SK-N-SH (cell line): ENCODE measurements around the gene AHSP. TPM values are rescaled to one million over a fixed set of nuclear protein-coding genes. Genes with fewer than 3 reads are reported as not detected.
A peak's percentile ranks its signal among the peaks of the same experiment; 100 is the strongest.

Source experiments
- CTCF ChIA-PET: fragments of 300-600, 350-600 bp; formaldehyde crosslinking; extraction: SDS; loops from one replicate; lab custom pipeline; 2021; lab: Yijun Ruan, JAX
- POLR2A ChIA-PET: fragments of 350-600 bp; sonication (Branson Sonifier 250); formaldehyde crosslinking; extraction: SDS; loops from one replicate; lab custom pipeline; 2020; ENCODE audit warnings: antibody characterized with exemption, inconsistent platforms; lab: Yijun Ruan, JAX
- DNase-seq: peaks from one replicate; pipeline ENCODE4 v3.0.0; 2012
- H2AFZ ChIP-seq: fragments of 200-600 bp; sonication (generic); 2 replicates; pipeline ENCODE4 v1.8.1; 2016; ENCODE audit warnings: antibody characterized with exemption, mild to moderate bottlenecking, low read depth
- H3F3A ChIP-seq: fragments of 200-600 bp; sonication (generic); replicated peaks from 2 replicates; pipeline ENCODE3; 2016; ENCODE audit warnings: antibody characterized with exemption, mild to moderate bottlenecking; ENCODE audit not compliant: insufficient read depth
- H3K27ac ChIP-seq, 2 experiments: fragments of 200-500 bp in 1 of 2; fragments of 200-600 bp in 1 of 2; sonication (Bioruptor generic) in 1 of 2; sonication (generic), shearing (Covaris generic) in 1 of 2; 2 replicates each; pipeline versions ENCODE4 v1.5.1 to v1.6.1; 2014 to 2016; ENCODE audit warnings: low read depth in 2 of 2, inconsistent platforms in 1 of 2, low read length in 1 of 2, mild to moderate bottlenecking in 1 of 2, mixed read lengths in 1 of 2
- H3K27me3 ChIP-seq: fragments of 200-600 bp; sonication (generic), shearing (Covaris generic); 2 replicates; pipeline ENCODE4 v1.6.1; 2016; ENCODE audit warnings: mixed run types; ENCODE audit not compliant: insufficient read depth
- H3K36me3 ChIP-seq, 2 experiments: fragments of 200-500 bp in 1 of 2; fragments of 200-600 bp in 1 of 2; sonication (Bioruptor generic) in 1 of 2; sonication (generic) in 1 of 2; replicated peaks in 1 of 2; 2 replicates each; pipeline versions ENCODE3 to v1.5.1; 2014 to 2016; ENCODE audit warnings: low read length in 1 of 2, mild to moderate bottlenecking in 1 of 2; ENCODE audit not compliant: insufficient read depth in 2 of 2, control insufficient read depth in 1 of 2
- H3K4me1 ChIP-seq, 2 experiments: fragments of 200-500 bp in 1 of 2; fragments of 200-600 bp in 1 of 2; sonication (Bioruptor generic) in 1 of 2; sonication (generic), shearing (Covaris generic) in 1 of 2; 2 replicates each; pipeline versions ENCODE4 v1.5.1 to v1.6.1; 2014 to 2016; ENCODE audit warnings: low read depth in 1 of 2, low read length in 1 of 2, mixed run types in 1 of 2; ENCODE audit not compliant: insufficient read depth in 2 of 2, control insufficient read depth in 1 of 2
- H3K4me2 ChIP-seq: fragments of 200-600 bp; sonication (generic), shearing (Covaris generic); 2 replicates; pipeline ENCODE4 v1.6.1; 2017; ENCODE audit warnings: mixed run types
- H3K4me3 ChIP-seq, 2 experiments: fragments of 200-500 bp in 1 of 2; fragments of 200-600 bp in 1 of 2; sonication (Bioruptor generic) in 1 of 2; sonication (generic), shearing (Covaris generic) in 1 of 2; 2 replicates each; pipeline versions ENCODE4 v1.5.1 to v1.8.1; 2014 to 2016; ENCODE audit warnings: low read depth in 2 of 2, inconsistent platforms in 1 of 2, low read length in 1 of 2, mild to moderate bottlenecking in 1 of 2, mixed read lengths in 1 of 2, moderate library complexity in 1 of 2
- H3K79me2 ChIP-seq: fragments of 200-600 bp; sonication (generic); 2 replicates; pipeline ENCODE4 v1.8.1; 2017; ENCODE audit warnings: mild to moderate bottlenecking; ENCODE audit not compliant: insufficient read depth
- H3K9ac ChIP-seq: fragments of 200-600 bp; sonication (generic); 2 replicates; pipeline ENCODE4 v1.6.1; 2017; ENCODE audit warnings: mixed run types
- H3K9me2 ChIP-seq: fragments of 200-600 bp; sonication (generic); 2 replicates; pipeline ENCODE4 v1.6.1; 2017; ENCODE audit warnings: mixed run types
- H3K9me3 ChIP-seq: fragments of 200-600 bp; sonication (generic); 2 replicates; pipeline ENCODE4 v1.6.1; 2017; ENCODE audit warnings: mixed run types, mild to moderate bottlenecking, moderate library complexity
- H4K20me1 ChIP-seq: fragments of 200-600 bp; sonication (generic); 2 replicates; pipeline ENCODE4 v1.6.1; 2017; ENCODE audit warnings: mild to moderate bottlenecking, mixed run types; ENCODE audit not compliant: insufficient read depth
- ELF1 ChIP-seq: IDR thresholded peaks from 2 replicates; pipeline ENCODE4 v1.4.0; 2012
- EZH2phosphoT487 ChIP-seq: fragments of 200-600 bp; sonication (generic); IDR thresholded peaks from 2 replicates; pipeline ENCODE4 v1.6.1; 2017; ENCODE audit warnings: low read depth, mixed run types, mild to moderate bottlenecking, antibody characterized with exemption, moderate library complexity, borderline replicate concordance
- GABPA ChIP-seq: IDR thresholded peaks from 2 replicates; pipeline ENCODE4 v1.4.0; 2012; ENCODE audit warnings: low read depth, mild to moderate bottlenecking
- JUND ChIP-seq: IDR thresholded peaks from 2 replicates; pipeline ENCODE4 v1.4.0; 2012
- MEF2A ChIP-seq: IDR thresholded peaks from 2 replicates; pipeline ENCODE4 v1.4.0; 2012; ENCODE audit warnings: low read depth, borderline replicate concordance
- RAD21 ChIP-seq: IDR thresholded peaks from 2 replicates; pipeline ENCODE4 v1.6.1; 2012; ENCODE audit warnings: mild to moderate bottlenecking, low read length
- RCOR1 ChIP-seq: fragments of 150-350 bp; IDR thresholded peaks from 2 replicates; pipeline ENCODE4 v1.6.1; 2017; ENCODE audit warnings: antibody characterized with exemption, low read length
- RXRA ChIP-seq: IDR thresholded peaks from 2 replicates; pipeline ENCODE4 v1.4.0; 2012; ENCODE audit warnings: low read depth, mild to moderate bottlenecking, borderline replicate concordance
- SMC3 ChIP-seq: IDR thresholded peaks from 2 replicates; pipeline ENCODE4 v1.6.1; 2012; ENCODE audit warnings: low read depth, low read length, improper control_type of control experiment
- TAF1 ChIP-seq: IDR thresholded peaks from 2 replicates; pipeline ENCODE4 v1.6.1; 2012; ENCODE audit warnings: low read depth, mild to moderate bottlenecking, low read length, moderate library complexity, borderline replicate concordance
- TCF12 ChIP-seq: IDR thresholded peaks from 2 replicates; pipeline ENCODE4 v1.4.0; 2012
- TEAD4 ChIP-seq: IDR thresholded peaks from 2 replicates; pipeline ENCODE4 v1.4.0; 2012; ENCODE audit warnings: mild to moderate bottlenecking, borderline replicate concordance; ENCODE audit not compliant: insufficient read depth
- WGBS: methylation state at CpG from one replicate; pipeline ENCODE4 v1.1.6; 2017; ENCODE audit warnings: low lambda C conversion rate; 5-methylcytosine and 5-hydroxymethylcytosine counted together
- polyA plus RNA-seq, 3 experiments: library from polyadenylated mRNA; depleted of rRNA; stranded (reverse); fragments of >200 nt; gene quantifications; 2 replicates each; pipeline ENCODE4 v1.2.3, GENCODE V29; 2012
- TF ChIP-seq, protein P1 (sequence below): IDR thresholded peaks from 2 replicates; pipeline ENCODE4 v1.4.0; 2012; ENCODE audit warnings: low read depth
- TF ChIP-seq, protein P2 (sequence below): fragments of 150-350 bp; IDR thresholded peaks from 2 replicates; pipeline ENCODE4 v1.6.1; 2017; ENCODE audit warnings: antibody characterized with exemption, low read length, low read depth, borderline replicate concordance
- TF ChIP-seq, protein P3 (sequence below): IDR thresholded peaks from 2 replicates; pipeline ENCODE4 v1.4.0; 2012; ENCODE audit warnings: low read depth, borderline replicate concordance
- TF ChIP-seq, protein P4 (sequence below): fragments of 200-600 bp; sonication (generic); IDR thresholded peaks from 2 replicates; pipeline ENCODE4 v1.6.1; 2017; ENCODE audit warnings: antibody characterized with exemption, mild to moderate bottlenecking, moderate library complexity

Gene AHSP
- polyA plus RNA-seq, 1 of the 3 experiments (the other 2 are of a cell fraction) = not detected

DNA sequence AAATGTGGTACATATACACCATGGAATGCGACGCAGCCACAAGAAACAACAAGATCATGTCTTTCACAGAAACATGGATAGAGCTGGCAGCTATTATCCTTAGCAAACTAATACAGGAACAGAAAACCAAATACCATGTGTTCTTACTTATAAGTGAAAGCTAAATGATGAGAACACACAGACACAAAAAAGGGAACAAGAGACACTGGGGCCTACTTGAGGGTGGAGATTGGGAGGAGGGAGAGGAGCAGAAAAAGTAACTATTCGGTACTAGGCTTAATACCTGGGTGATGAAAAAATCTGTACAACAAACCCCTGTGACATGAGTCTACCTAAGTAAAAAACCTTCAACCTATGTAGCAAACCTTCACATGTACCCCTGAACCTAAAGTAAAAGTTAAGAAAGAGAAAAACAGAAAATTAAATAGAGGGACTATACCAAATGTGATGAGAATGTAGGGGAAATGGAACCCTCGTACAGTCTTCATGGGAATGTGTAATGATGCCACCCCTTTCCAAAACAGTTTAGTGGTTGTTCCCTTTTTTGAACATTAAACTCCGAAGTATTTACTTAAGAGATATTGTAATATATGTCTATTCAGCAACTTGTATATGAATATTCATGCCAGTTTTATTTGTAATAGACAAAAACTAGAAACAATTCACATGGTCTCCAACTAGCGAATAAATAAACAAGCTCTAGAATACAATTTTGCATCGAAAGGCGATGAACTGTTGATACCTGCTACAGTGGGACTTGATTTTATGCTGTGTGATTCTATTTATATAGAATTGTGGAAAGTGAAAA, 33.9 kb downstream of the AHSP start:
- no peak for DNase-seq
- CTCF ChIA-PET = no interaction called here
- no peaks in the 10 kb centered on the region for H3K36me3 ChIP-seq
- H3K4me3 ChIP-seq = no peak overlapping the region
- no peak overlapping the region for H3K4me2 ChIP-seq
- 7% methylated on average over 8 of the region's 8 CpGs for WGBS
- no peaks in the 10 kb centered on the region for H3K79me2 ChIP-seq
- H3K27me3 ChIP-seq = no peaks in the 10 kb centered on the region; the same call in 1 of the 2 replicates
- H3K4me1 ChIP-seq = no peaks in the 10 kb centered on the region
- H3K27ac ChIP-seq = no peak overlapping the region
- no peak for TF ChIP-seq EZH2phosphoT487
- no peak for TF ChIP-seq TCF12
- TF ChIP-seq TEAD4 = no peak
- no peak for TF ChIP-seq ELF1
- TF ChIP-seq, protein P1, sequence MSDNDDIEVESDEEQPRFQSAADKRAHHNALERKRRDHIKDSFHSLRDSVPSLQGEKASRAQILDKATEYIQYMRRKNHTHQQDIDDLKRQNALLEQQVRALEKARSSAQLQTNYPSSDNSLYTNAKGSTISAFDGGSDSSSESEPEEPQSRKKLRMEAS = no peak
- TF ChIP-seq, protein P2, sequence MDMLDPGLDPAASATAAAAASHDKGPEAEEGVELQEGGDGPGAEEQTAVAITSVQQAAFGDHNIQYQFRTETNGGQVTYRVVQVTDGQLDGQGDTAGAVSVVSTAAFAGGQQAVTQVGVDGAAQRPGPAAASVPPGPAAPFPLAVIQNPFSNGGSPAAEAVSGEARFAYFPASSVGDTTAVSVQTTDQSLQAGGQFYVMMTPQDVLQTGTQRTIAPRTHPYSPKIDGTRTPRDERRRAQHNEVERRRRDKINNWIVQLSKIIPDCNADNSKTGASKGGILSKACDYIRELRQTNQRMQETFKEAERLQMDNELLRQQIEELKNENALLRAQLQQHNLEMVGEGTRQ = no peak
- TF ChIP-seq GABPA = no peak
- TF ChIP-seq RAD21 = no peak
- TF ChIP-seq RXRA = no peak
- TF ChIP-seq, all 33 proteins: peak for 0
- no peak overlapping the region for H2AFZ ChIP-seq
- H3K9me3 ChIP-seq = no peaks in the 10 kb centered on the region
- no peaks in the 10 kb centered on the region for H3K9me2 ChIP-seq
- H3F3A ChIP-seq = no peaks in the 10 kb centered on the region
- POLR2A ChIA-PET = no interaction called here
- no peaks in the 10 kb centered on the region for H4K20me1 ChIP-seq
- no peak overlapping the region for H3K9ac ChIP-seq

DNA sequence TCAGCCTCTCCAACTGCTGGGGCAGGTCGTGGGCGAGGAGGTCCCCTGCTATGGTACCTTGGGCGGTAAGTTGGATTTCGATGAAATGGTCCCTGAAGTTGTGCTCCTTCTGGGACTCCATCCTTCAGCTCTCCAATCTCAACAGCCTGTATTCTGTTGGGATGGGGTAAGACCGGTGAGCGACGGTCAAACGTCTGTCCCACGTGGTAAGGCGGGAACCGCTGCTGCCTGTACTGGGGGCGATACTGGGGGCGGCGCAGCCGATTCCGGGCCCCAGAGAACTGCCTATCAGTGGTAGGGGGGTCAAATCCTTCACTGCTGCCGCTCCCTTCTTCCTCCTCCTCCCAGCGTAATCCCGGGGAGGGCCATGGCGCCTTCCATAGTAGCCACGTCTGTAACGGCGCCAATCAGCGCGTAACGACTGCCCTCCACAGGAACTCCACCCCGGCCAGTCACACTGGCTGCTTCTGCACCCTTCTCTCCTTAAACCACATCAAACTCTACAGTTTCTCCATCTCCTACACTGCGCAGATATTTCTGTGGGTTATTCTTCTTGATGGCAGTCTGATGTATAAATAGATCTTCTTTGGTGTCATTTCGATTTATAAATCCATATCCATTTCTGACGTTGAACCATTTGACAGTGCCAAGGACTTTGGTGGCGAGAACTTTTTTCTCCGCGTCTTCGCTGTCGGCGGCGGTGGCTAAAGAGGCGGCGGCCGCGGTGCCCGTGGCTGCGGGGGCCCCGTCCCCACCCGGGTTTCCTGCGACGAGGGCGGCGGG, 41.1 kb downstream of the AHSP start:
- Histone ChIP-seq H3K79me2 (no peaks in the 10 kb centered on the region), H2AFZ (no peak overlapping the region), H3K9ac (no peak overlapping the region), H4K20me1 (no peaks in the 10 kb centered on the region), H3K27ac (no peak overlapping the region), H3F3A (no peaks in the 10 kb centered on the region), H3K9me3 (no peaks in the 10 kb centered on the region), H3K9me2 (no peaks in the 10 kb centered on the region; the same call in 1 of the 2 replicates), H3K27me3 (peaks cover 8% of the 10 kb centered on the region; the same call in 1 of the 2 replicates), H3K4me1 (no peaks in the 10 kb centered on the region), H3K4me2 (no peak overlapping the region), H3K36me3 (no peaks in the 10 kb centered on the region), H3K4me3 (peak overlapping the region; percentile 8 to 16; a peak in 2 of 4 replicates)
- no peak for TF ChIP-seq RCOR1
- no peak for TF ChIP-seq TAF1
- no peak for TF ChIP-seq JUND
- TF ChIP-seq, protein P3, sequence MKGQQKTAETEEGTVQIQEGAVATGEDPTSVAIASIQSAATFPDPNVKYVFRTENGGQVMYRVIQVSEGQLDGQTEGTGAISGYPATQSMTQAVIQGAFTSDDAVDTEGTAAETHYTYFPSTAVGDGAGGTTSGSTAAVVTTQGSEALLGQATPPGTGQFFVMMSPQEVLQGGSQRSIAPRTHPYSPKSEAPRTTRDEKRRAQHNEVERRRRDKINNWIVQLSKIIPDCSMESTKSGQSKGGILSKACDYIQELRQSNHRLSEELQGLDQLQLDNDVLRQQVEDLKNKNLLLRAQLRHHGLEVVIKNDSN = no peak
- TF ChIP-seq MEF2A = no peak
- no peak for TF ChIP-seq SMC3
- TF ChIP-seq, protein P4, sequence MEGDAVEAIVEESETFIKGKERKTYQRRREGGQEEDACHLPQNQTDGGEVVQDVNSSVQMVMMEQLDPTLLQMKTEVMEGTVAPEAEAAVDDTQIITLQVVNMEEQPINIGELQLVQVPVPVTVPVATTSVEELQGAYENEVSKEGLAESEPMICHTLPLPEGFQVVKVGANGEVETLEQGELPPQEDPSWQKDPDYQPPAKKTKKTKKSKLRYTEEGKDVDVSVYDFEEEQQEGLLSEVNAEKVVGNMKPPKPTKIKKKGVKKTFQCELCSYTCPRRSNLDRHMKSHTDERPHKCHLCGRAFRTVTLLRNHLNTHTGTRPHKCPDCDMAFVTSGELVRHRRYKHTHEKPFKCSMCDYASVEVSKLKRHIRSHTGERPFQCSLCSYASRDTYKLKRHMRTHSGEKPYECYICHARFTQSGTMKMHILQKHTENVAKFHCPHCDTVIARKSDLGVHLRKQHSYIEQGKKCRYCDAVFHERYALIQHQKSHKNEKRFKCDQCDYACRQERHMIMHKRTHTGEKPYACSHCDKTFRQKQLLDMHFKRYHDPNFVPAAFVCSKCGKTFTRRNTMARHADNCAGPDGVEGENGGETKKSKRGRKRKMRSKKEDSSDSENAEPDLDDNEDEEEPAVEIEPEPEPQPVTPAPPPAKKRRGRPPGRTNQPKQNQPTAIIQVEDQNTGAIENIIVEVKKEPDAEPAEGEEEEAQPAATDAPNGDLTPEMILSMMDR = no peak
- WGBS = 21% methylated on average over 43 of the region's 49 CpGs
- CTCF ChIA-PET = no interaction called here
- DNase-seq = peak; percentile 20
- POLR2A ChIA-PET = no interaction called here
